Measurements from ENCODE around the gene IKZF1. TPM values are rescaled to one million over a fixed set of nuclear protein-coding genes. Genes with fewer than 3 reads are reported as not detected.
A peak's percentile ranks its signal among the peaks of the same experiment; 100 is the strongest.

IKZF1 gene
- total RNA-seq, 2 donors from 2014 or later: 4.9 to 5.6 TPM

DNA sequence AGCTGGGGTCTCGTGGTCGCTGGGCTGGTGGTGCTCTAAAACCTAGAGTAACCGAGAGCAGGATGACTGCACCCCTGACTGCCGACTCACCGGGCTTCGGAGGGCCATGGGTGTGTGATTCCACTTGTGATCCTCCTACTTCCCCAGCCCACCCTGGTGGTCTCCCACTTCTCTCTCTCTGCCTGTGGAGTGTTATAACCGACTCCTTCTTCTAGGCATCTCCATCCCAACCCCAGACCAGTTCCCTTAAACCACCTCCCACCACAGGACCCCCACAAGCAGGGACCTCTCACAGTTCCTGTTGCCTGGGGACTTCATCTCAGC lies 52.4 kb downstream of the IKZF1 start:
- no peak overlapping the region for H3K27ac ChIP-seq
- no peak for DNase-seq
- no peak overlapping the region for H3K4me3 ChIP-seq
- TF ChIP-seq, protein P1, sequence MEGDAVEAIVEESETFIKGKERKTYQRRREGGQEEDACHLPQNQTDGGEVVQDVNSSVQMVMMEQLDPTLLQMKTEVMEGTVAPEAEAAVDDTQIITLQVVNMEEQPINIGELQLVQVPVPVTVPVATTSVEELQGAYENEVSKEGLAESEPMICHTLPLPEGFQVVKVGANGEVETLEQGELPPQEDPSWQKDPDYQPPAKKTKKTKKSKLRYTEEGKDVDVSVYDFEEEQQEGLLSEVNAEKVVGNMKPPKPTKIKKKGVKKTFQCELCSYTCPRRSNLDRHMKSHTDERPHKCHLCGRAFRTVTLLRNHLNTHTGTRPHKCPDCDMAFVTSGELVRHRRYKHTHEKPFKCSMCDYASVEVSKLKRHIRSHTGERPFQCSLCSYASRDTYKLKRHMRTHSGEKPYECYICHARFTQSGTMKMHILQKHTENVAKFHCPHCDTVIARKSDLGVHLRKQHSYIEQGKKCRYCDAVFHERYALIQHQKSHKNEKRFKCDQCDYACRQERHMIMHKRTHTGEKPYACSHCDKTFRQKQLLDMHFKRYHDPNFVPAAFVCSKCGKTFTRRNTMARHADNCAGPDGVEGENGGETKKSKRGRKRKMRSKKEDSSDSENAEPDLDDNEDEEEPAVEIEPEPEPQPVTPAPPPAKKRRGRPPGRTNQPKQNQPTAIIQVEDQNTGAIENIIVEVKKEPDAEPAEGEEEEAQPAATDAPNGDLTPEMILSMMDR (IDR thresholded peaks at IDR 0.05): no peak
- no peak overlapping the region for H3K9ac ChIP-seq (ENCODE audit: low read depth in 2 of 2, low read length in 2 of 2)
- no peaks in the 10 kb centered on the region for H3K9me3 ChIP-seq
- intact Hi-C loops (cut with DNase I): no loop called here
- H3K4me1 ChIP-seq: no peaks in the 10 kb centered on the region
- no peaks in the 10 kb centered on the region for H3K36me3 ChIP-seq
- H3K27me3 ChIP-seq: no peaks in the 10 kb centered on the region

- Histone ChIP-seq H3K9ac (ENCODE audit: low read depth in 2 of 2, low read length in 2 of 2) (no peak overlapping the region), H3K9me3 (no peaks in the 10 kb centered on the region), H3K4me3 (no peak overlapping the region), H3K36me3 (no peaks in the 10 kb centered on the region), H3K27me3 (no peaks in the 10 kb centered on the region), H3K27ac (no peak overlapping the region), H3K4me1 (no peaks in the 10 kb centered on the region)
- TF ChIP-seq, protein P1 (IDR thresholded peaks at IDR 0.05): no peak
- no peak for DNase-seq
- intact Hi-C loops (cut with DNase I): no loop called here
Measured at GRCh38 chr7:50357426-50357825, 52.9 kb downstream of the IKZF1 start.

GRCh38 chr7:50358041-50358705 lies 53.7 kb downstream of the IKZF1 start:
- intact Hi-C loops (cut with DNase I): no loop called here
- Histone ChIP-seq H3K36me3 (no peaks in the 10 kb centered on the region), H3K4me3 (no peak overlapping the region), H3K27me3 (no peaks in the 10 kb centered on the region), H3K27ac (no peak overlapping the region), H3K9me3 (no peaks in the 10 kb centered on the region), H3K9ac (ENCODE audit: low read depth in 2 of 2, low read length in 2 of 2) (no peak overlapping the region), H3K4me1 (no peaks in the 10 kb centered on the region)
- TF ChIP-seq, protein P1 (IDR thresholded peaks at IDR 0.05): no peak
- DNase-seq: no peak

GRCh38 chr7:50358779-50359178 lies 54.3 kb downstream of the IKZF1 start:
- Histone ChIP-seq H3K9me3 (no peaks in the 10 kb centered on the region), H3K4me3 (no peak overlapping the region), H3K27me3 (no peaks in the 10 kb centered on the region), H3K27ac (no peak overlapping the region), H3K4me1 (no peaks in the 10 kb centered on the region), H3K9ac (ENCODE audit: low read depth in 2 of 2, low read length in 2 of 2) (no peak overlapping the region), H3K36me3 (no peaks in the 10 kb centered on the region)
- DNase-seq: no peak
- intact Hi-C loops (cut with DNase I): no loop called here
- TF ChIP-seq, protein P1 (IDR thresholded peaks at IDR 0.05): no peak

DNA sequence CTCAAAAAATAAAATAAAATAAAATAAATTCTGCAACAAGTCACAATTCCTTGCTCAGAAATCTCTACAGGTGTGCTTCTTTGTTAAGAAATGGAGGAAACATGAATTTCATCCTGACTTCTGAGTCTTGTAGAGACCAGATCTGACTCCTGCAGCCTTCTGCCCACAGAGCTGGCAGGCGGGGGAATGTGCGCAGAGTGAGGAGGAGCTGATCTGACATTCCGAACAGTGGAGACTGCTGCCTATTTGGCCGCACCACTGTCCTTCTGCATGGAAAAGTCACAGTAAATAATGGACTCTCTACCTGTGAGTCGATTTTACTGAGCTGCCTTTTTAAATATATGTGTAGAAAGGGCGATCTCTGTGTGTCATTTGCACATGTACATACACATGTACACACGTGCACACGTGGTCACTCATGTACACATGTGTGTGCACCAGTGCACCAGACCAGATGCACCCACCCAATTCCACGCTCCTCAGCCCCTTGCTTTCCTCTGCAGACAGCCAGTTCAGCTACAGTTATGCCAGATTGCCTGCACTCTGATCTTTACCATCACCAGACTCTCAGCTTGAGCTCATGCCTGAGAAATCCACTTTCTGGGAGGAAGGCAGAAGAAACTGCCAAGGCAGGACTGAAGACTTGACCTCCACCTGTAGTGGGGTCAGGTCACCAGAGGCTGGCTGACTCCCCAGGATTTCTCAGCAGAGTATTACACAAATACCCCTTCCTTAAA lies 54.9 kb downstream of the IKZF1 start:
- intact Hi-C loops (cut with DNase I): no loop called here
- TF ChIP-seq, protein P1 (IDR thresholded peaks at IDR 0.05): no peak
- Histone ChIP-seq H3K4me1 (no peaks in the 10 kb centered on the region), H3K9me3 (no peaks in the 10 kb centered on the region), H3K27ac (peak overlapping the region; percentile 23), H3K4me3 (no peak overlapping the region), H3K36me3 (no peaks in the 10 kb centered on the region), H3K27me3 (no peaks in the 10 kb centered on the region), H3K9ac (ENCODE audit: low read depth in 2 of 2, low read length in 2 of 2) (no peak overlapping the region)
- no peak for DNase-seq

Data from colonic mucosa (tissue), 4 donors.